Activated CD4-positive, alpha-beta T cell treated with anti-CD3 and anti-CD28 coated beads, Interleukin-2, amount 50 U/mL, for 48 hours (primary cell): ENCODE results near the gene NT5C3A.
"Not testable (repeated sequence)": the region's sequence is repeated elsewhere in the genome, so short reads cannot be mapped to it uniquely, and the experiment has no call there.

Experiments
- DNase-seq, 2 experiments: peaks; one replicate each; pipeline ENCODE4 v3.0.0-alpha.2; 2020

Gene NT5C3A

GRCh38 chr7:32971967-32972366 is 90.6 kb downstream of the NT5C3A start:
- not testable (repeated sequence) for DNase-seq

DNA sequence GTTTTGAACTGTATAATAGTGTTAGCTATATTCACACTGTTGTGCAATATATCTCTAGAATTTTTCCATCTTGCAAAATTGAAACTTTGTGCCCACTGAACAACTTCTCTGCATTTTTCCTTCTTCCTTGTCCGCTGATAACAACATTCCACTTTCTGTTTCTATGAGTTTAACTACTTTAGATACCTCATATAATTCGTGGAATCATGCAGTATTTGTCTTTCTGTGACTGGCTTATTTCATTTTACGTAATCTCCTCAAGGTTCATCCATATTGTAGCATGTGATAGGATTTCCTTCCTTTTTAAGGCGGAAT is 95.4 kb downstream of the NT5C3A start:
- not testable (repeated sequence) for DNase-seq

DNA sequence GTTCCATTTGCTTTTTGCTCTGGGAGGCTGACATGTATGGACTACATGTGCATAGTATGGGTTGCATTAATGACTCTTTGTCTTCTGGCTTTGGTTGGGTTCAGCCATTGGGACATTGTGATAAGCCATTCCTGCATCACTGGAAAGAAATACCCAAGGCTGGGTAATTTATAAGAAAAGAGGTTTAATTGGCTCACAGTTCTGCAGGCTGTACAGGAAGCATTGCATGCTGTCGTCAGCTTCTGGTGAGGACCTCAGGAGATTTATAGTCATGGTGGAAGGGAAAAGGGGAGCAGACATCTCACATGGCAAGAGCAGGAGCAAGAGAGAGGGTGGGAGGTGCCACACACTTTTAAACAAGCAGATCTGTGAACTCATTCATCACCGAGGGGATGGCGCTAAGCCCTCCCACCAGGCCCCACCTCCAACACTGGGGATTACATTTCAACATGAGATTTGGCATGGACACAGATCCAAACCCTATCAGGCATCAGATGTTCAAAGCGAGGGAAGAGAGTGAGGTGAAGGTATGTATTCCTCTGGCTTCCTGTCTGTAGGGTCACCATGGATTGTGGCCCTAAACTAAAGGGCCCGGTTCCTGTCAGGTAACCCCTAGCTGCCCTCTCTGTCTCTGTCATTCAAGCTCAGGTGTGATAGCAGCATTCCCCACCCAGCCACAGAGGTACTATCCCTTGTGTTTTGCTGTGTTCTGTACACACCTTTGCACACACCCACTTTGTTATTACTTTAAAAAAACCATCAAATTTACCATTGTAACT is 95.9 kb downstream of the NT5C3A start:
- DNase-seq: not testable (repeated sequence)

GRCh38 chr7:32964461-32965159 is 98.0 kb downstream of the NT5C3A start:
- DNase-seq: peak in 1 of 2 experiments; percentile 4
